ENCODE measurements around the gene MAP2K3. TPM values are rescaled to one million over a fixed set of nuclear protein-coding genes. Genes with fewer than 3 reads are reported as not detected.

MAP2K3 gene
- polyA plus RNA-seq, 12 donors = 18.1 to 34.2 (median 22.7) TPM; not detected in 1

DNA sequence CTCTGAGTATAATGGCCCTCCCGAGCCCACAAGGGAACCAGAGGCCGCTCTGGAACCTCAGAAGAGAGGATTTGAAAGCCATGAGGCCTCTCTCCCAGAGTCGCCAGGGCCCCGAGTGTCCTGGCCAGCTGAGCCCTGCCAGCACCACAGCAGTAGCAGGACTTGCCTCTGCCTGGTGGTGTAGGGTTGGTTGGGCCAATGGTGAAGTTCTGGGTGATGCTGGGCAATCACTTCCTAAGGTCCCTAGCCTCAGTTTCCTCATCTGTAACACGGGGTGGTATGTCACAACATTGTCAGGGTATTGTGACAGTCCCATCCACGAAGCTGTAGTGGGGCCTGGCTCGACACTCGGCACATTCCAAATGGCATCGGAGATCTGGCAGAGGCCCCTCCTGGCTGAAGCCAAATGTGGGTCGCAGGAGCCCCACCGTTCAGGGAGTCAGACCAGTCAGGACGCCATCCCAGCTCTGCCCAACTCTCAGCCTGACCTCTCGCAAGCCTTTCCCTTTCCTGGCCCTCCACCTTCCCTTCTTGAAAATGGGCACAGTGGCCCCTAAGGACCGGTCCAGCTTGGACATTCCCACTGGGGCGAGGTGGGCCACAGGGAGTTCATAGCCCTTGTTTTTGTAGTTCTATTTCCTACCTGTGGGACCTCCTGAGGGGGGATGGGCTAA lies 33.0 kb upstream of the MAP2K3 start:
- no peak for DNase-seq

DNA sequence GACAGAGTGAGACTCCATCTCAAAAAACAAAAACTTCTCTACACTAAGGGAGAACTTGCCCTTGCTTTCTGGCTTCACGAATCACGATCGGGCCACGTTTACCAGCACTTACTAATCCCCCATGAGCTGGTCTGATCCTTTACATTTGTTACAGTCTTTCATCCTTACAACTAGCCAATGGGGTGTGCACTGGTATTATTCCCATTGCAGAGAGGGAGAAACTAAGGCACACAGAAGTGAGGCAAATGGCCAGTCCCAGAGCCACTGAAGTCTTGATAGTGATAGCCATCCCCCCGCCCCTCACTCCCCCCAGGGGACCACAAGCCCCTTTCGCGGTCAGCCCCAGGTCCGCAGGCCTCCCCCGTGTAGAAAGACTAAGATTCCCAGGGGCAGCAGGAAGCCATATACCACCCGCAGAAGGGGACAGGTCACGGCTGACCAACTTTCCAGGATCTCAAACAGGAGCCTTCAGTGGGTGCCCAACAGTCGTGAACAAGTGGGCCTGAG lies 32.2 kb upstream of the MAP2K3 start:
- DNase-seq = no peak

DNA sequence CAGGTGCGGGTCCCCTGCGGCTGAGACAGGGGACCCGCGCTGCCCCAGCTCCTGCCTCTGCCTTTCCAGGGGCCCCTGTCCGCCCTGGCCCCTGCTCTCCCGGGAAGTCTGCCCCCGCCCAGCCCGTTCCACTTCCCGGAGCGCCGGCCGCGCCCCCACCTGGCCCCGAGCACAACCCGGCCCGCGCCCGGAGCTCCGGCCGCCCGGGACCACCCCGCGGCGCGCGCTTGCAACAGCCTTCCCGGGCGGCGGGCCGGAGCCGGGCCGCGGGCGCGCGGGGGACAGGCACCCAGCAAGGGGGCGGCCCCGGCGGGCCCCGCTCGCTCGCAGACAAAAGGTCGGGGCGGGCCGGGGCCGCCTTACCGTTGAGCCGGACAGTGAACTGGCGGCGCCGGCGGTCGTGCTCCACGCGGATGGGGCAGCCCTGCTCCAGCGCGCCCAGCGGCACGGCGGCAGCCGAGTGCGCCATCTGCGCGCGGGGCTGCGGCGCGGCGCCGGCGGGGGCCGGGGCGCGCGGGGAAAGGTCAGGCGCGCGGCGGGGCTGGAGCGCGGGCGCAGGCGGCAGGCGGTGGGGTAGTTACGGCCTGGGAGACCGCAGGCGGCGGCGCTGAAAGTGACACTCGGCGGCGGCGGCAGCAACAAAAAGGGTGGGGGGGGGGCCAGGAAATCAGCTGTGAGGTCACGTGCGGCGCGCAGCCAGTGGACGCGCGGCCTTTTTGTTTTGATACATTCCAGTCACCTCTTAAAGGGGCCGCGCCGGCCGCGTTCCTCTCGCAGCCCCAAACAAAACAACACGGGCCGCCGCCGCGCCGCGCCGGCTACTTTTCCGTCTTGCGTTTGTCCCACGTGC lies 31.5 kb upstream of the MAP2K3 start, which contains the start of gene NATD1:
Gene NATD1, minus strand, starts transcription at position 615 of the 850 bp plus-strand sequence. Its CDS starts 146 bp downstream, at position 469.
- peak; percentile 86 for DNase-seq

DNA sequence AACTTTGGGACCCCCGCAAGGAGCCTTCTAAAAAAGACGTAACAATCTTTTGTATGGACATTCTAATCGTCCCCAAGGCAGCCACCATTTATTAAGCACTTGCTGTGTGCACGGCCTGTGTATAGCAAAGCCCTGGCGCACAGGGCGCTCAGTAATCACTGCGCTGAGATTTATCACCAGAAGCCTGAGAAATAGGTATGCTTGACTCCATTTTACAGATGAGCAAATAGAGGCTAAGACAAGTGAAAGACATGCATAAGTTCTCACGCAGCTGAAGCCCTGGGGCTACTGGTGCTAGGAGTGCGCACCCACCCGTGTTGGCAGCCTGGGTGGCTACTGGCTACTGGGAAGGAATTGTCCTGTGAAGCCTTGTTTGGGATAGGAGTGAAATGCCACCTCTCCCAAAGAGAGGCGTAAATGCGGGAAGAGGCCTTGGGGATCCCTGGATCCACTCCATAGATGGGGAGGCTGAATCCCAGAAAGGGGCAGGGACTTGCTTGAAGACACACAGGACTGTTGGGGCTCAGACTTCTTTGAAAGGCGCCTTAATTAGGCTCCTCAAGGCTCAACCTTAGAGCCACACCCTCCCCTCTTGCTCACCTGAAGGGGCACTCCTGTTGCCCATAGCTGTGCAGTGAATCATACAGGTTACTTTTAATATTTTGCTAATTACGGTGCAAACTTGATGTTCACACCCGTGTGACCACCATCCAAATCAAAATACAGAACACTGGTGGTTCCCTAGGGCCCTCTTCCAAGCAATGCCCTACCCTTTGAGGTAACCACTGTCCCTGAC lies 30.7 kb upstream of the MAP2K3 start:
- no peak for DNase-seq

DNA sequence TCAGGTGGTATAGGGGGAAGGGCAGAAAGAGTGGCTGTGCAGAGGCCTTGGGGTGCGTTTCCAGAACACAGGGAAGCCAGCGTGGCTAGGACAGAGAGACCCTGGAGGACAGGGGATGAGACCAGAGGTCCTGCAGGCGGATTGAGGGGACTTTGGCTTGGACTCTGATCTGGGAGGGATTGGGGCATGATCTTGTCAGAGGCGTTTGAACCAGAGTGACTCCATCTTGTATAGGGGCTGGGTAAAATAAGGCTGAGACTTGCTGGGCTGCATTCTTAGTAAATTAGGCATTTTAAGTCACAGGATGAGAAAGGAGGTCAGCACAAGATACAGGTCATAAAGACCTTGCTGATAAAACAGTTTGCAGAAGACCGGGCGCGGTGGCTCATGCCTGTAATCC lies 25.9 kb upstream of the MAP2K3 start:
- no peak for DNase-seq

GRCh38 chr17:21262259-21262993 lies 22.1 kb upstream of the MAP2K3 start:
- no peak for DNase-seq

- DNase-seq = no peak
These were observed 21.1 kb upstream of the MAP2K3 start for GRCh38 chr17:21263376-21263775.

DNA sequence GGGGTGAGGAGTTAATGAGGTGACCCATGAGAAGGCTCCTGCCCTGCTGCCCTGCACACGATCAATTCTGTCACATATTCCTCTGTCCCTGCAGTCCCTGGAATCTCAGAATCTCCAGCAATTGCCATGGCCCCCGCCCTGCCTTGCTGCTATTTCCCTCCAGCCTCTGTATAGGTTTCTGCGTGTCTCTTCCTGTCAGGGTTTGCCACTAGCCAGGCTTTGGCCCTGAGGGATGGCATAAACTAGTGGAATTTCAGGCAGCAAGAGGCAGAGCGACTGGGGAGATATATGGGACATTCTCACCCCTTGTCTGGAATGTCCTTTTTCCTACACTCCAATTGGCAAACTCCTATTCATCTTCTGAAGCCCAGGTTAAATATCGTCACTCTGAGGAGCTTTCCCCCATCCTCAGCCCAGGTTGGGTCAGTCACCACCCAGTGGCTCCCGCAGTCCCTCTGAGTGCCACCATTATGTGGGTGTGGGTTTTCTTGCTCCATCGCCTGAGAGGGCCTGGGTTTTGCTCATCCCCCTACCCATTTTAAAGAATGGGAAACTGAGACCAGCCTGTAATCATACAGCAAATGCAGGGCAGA lies 15.8 kb upstream of the MAP2K3 start:
- no peak for DNase-seq

- no peak for DNase-seq
These were observed 15.1 kb upstream of the MAP2K3 start for GRCh38 chr17:21269394-21269793.

DNA sequence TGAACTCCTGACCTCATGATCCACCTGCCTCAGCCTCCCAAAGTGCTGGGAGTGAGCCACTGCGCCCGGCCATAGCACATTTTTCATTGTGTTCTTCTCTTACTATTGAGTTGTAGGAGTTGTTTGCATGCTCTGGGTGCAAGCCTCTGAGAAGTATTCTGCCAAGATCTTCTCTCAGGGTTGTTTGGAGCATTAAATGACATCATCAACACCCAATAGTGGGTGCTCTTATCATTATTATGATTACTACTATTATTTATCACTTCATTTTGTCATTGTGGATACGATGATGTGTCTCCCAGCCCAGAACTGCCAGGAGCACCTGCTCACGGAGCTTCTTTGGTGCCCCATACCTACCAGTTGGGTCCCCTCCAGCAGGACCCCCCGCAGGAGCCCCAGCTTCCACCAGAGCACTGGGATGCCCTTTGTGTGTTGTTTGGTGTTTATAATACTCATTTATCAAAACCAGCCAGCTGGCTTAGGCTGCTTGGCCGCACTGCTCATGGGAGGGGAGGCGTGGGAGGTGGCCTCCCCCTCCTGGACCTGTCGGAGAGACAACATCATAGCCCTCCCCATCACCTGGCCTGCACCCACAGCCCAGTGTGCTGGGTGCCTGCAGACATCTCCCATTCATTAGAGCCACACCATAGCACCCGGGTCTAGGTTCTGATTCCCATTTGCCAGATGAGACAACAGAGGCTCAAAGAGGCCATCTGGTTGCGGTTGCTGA lies 12.9 kb upstream of the MAP2K3 start:
- DNase-seq = no peak

DNA sequence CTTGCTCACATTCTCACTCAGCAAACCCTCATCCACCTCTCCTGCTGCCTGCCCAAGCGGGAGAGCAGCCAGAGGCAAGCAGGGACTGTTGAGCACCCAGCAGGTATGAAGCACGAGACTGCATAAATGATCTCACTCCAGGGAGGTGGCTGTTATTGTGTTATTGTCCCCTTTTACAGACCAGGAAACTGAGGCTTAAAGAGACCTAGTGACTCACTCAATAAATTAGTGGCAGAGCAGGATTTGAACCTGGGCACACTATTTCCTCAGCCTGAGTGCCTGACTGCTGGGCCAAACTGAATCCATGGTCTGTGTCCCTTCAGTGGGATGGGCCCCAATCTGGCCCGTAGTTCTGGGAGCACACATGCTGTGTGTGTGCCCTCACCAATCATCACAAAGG lies 12.3 kb upstream of the MAP2K3 start:
- DNase-seq = no peak

GRCh38 chr17:21272881-21273792 lies 11.4 kb upstream of the MAP2K3 start:
- DNase-seq = no peak

DNA sequence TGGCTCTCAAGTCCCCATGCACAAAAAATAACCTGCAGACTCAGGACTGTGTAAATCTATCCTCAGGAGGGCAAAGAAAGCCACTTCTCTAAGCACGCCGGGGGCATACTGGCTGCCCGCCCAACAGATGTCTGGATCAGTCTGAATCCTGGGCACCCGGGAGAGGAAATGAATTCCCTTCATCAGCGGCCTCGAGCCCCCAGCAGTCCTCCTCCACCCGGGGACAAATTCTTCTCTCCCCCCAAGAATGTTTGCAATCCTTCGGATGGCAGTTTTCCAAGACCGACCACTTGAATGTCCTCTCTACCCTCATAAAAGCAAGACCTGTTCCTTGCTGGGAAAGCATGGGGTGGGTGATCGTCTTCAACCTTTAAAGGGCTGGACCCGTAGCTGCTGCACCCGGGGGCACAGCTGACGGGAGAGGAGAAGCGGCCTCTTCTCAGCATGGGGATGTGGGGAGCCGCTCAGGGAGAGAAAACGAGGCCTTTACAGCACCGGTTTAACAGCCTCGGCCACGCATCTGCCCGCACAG lies 9.4 kb upstream of the MAP2K3 start:
- no peak for DNase-seq

DNA sequence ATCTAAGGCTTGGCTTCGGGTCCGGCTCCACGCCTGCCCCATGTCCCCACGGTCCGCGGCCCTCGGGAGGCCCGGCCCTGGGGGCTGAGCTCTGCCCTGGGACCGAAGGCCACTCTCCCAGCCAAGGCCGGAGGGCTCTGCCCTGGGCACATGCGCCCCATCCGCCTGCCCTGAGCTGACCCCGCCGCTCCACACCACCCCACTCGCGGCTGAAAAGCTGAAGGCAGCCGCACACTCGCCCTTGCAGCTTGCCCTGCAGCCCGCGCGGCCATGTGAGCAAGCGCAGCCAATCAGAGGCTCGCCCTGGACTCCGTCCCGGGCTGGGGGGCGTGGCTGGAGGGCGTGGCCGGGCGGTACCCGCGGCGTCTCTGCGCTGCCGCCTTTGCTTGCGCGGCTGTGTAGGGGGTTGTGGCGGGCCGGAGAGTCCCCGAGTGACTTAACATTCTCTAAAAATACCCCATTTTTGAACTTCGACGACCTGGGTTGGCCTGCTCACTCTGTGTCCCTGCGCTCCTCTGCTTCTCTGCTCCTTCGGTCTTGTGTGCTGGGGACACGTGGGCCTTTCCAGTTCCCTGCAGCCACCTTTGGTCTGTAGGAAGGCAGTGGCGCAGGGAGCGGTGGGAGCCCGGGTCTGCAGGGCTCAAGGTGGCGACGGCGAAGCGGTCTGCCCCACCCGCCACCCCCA lies 8.8 kb upstream of the MAP2K3 start:
- peak; percentile 81 for DNase-seq

DNA sequence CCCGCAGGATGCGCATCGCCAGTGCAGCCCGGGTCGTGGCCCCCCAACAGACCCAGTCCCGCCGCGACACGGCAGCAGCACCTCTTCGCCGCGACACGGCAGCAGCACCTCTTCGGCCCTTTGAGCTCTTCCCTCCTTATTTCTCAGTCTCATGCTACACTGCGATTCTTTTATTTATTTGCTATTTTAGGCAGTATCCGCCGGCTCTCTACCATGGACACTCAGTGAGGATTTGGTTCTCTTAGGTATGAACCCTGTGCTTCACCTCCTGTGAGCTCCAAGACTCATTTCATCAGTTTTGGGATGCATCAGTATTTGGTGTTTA lies 8.3 kb upstream of the MAP2K3 start:
- DNase-seq = no peak

DNA sequence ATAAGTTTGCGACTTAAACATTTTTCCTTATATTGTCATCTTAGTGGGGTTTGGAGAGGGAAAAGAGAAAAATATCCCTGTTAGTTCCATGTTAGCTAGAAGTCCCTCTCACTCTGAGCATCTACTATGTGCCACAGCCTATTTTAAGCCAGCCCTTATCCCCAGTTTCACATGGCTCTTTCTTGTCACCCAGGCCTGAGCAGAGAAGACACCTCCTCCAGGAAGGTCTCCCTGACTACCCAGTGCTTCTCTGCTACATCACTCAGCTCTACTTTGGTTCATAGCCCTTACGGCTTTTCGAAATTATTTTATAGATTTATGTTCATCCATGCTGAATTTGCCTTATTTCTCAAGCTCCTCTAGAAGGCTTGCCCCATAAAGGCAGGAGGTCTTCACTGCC lies 7.2 kb upstream of the MAP2K3 start:
- no peak for DNase-seq

- no peak for DNase-seq
These were observed 5.9 kb upstream of the MAP2K3 start for GRCh38 chr17:21278450-21279197.

- DNase-seq = no peak
These were observed 5.3 kb upstream of the MAP2K3 start for GRCh38 chr17:21279198-21279535.

All from muscle of arm (tissue), 12 donors.